MM.1S (cell line): Measurements from ENCODE around the gene ATXN1.
"Not testable (repeated sequence)": the region's sequence is repeated elsewhere in the genome, so short reads cannot be mapped to it uniquely, and the experiment has no call there.

Experiments
- CTCF ChIP-seq: fragments of 300-600 bp; sonication (generic); IDR thresholded peaks from 2 replicates; pipeline ENCODE4 v1.5.1; 2016; ENCODE audit warnings: antibody characterized with exemption, low read length, mixed read lengths
- EZH2phosphoT487 ChIP-seq: fragments of 300-600 bp; sonication (generic); IDR thresholded peaks from 2 replicates; pipeline ENCODE4 v1.6.1; 2018; ENCODE audit warnings: antibody characterized with exemption, low read length

- TF ChIP-seq CTCF, EZH2phosphoT487: not testable (repeated sequence)
Observed at GRCh38 chr6:16260602-16261001, 500.7 kb downstream of the ATXN1 start.
